ENCODE data around the gene CRTC2. TPM values are rescaled to one million over a fixed set of nuclear protein-coding genes. Genes with fewer than 3 reads are reported as not detected.

Gene CRTC2
- total RNA-seq, 1 donor from 2014 or later: 38.3 TPM

- peak within 1 kb of the TSS; percentile 85 for H2AFZ ChIP-seq (ENCODE audit: low read depth, low read length)
- TF ChIP-seq EZH2 (IDR thresholded peaks at IDR 0.05; ENCODE audit: insufficient read depth, low read length): no peak
- no peak for TF ChIP-seq CTCF (IDR thresholded peaks at IDR 0.05; ENCODE audit: insufficient read depth, low read depth, low read length)
- FAIRE-seq: no peak
Measured at GRCh38 chr1:153922972-153923925, 35.2 kb downstream of the CRTC2 start, which contains the start of gene GATAD2B. Gene GATAD2B (minus strand): TSS chr1:153922972. CDS start chr1:153828347, 94,625 bp downstream.

GRCh38 chr1:153922076-153922971 lies 36.1 kb downstream of the CRTC2 start:
- H3K9me3 ChIP-seq (ENCODE audit: insufficient read depth, low read depth, low read length): no peaks in the 10 kb centered on the region
- H3K27ac ChIP-seq (ENCODE audit: low read depth, low read length): peak overlapping the region; percentile 71
- H3K4me3 ChIP-seq (ENCODE audit: insufficient read depth, low read depth, low read length): peak overlapping the region; percentile 71
- peaks cover 47% of the 10 kb centered on the region for H4K20me1 ChIP-seq (ENCODE audit: insufficient read depth, low read length)
- peak overlapping the region; percentile 80 for H3K9ac ChIP-seq (ENCODE audit: low read length)
- TF ChIP-seq EZH2 (IDR thresholded peaks at IDR 0.05; ENCODE audit: insufficient read depth, low read length) (no peak), CTCF (IDR thresholded peaks at IDR 0.05; ENCODE audit: insufficient read depth, low read depth, low read length) (no peak)
- H3K27me3 ChIP-seq (ENCODE audit: insufficient read depth, low read length): no peaks in the 10 kb centered on the region
- H2AFZ ChIP-seq (ENCODE audit: low read depth, low read length): peak overlapping the region; percentile 58
- peaks cover 48% of the 10 kb centered on the region for H3K79me2 ChIP-seq (ENCODE audit: insufficient read depth, low read length)
- Mint-ChIP-seq H3K4me1 (ENCODE audit: low read depth, unreplicated experiment) (peaks cover 28% of the 10 kb centered on the region), H3K27ac (ENCODE audit: unreplicated experiment) (peak overlapping the region; percentile 80), H3K27me3 (ENCODE audit: low read depth, unreplicated experiment) (no peaks in the 10 kb centered on the region), H3K9me3 (ENCODE audit: unreplicated experiment) (no peaks in the 10 kb centered on the region), H3K4me3 (ENCODE audit: unreplicated experiment) (peak overlapping the region; percentile 95), H3K36me3 (ENCODE audit: low read depth, unreplicated experiment) (no peaks in the 10 kb centered on the region)
- FAIRE-seq (no peak), DNase-seq (ENCODE audit: low read depth) (no peak)
- H3K36me3 ChIP-seq (ENCODE audit: insufficient read depth, low read length): no peaks in the 10 kb centered on the region
- H3K4me2 ChIP-seq (ENCODE audit: low read length): peak overlapping the region; percentile 89
- peaks cover 31% of the 10 kb centered on the region for H3K4me1 ChIP-seq (ENCODE audit: insufficient read depth, low read length)

More at GRCh38 chr1:153922972-153923925, 35.2 kb downstream of the CRTC2 start, which contains the start of gene GATAD2B:
- H3K9ac ChIP-seq (ENCODE audit: low read length): peak within 1 kb of the TSS; percentile 85
- Mint-ChIP-seq H3K4me3 (ENCODE audit: unreplicated experiment) (peak within 1 kb of the TSS; percentile 95), H3K9me3 (ENCODE audit: unreplicated experiment) (no peaks in the 10 kb centered on the region), H3K36me3 (ENCODE audit: low read depth, unreplicated experiment) (no peaks in the 10 kb centered on the region), H3K4me1 (ENCODE audit: low read depth, unreplicated experiment) (peaks cover 27% of the 10 kb centered on the region), H3K27me3 (ENCODE audit: low read depth, unreplicated experiment) (no peaks in the 10 kb centered on the region), H3K27ac (ENCODE audit: unreplicated experiment) (peak within 1 kb of the TSS; percentile 98)
- H3K4me1 ChIP-seq (ENCODE audit: insufficient read depth, low read length): peaks cover 31% of the 10 kb centered on the region
- peak within 1 kb of the TSS; percentile 81 for H3K4me3 ChIP-seq (ENCODE audit: insufficient read depth, low read depth, low read length)
- H3K79me2 ChIP-seq (ENCODE audit: insufficient read depth, low read length): peaks cover 39% of the 10 kb centered on the region
- peak within 1 kb of the TSS; percentile 92 for H3K4me2 ChIP-seq (ENCODE audit: low read length)
- H3K36me3 ChIP-seq (ENCODE audit: insufficient read depth, low read length): no peaks in the 10 kb centered on the region
- H4K20me1 ChIP-seq (ENCODE audit: insufficient read depth, low read length): peaks cover 38% of the 10 kb centered on the region
- no peaks in the 10 kb centered on the region for H3K9me3 ChIP-seq (ENCODE audit: insufficient read depth, low read depth, low read length)
- H3K27ac ChIP-seq (ENCODE audit: low read depth, low read length): peak within 1 kb of the TSS; percentile 77
- DNase-seq (ENCODE audit: low read depth): peak; percentile 100
- no peaks in the 10 kb centered on the region for H3K27me3 ChIP-seq (ENCODE audit: insufficient read depth, low read length)

All from astrocyte (in vitro differentiated cells and primary cell).